ENCODE data around the gene ASB18.

Gene ASB18

GRCh38 chr2:236208019-236208926, 55.9 kb downstream of the ASB18 start:
- no peak for DNase-seq (ENCODE audit: low read depth in 2 of 2)

- DNase-seq (ENCODE audit: low read depth in 2 of 2) = no peak
Observed at GRCh38 chr2:236207472-236207871, 56.7 kb downstream of the ASB18 start.

GRCh38 chr2:236205867-236206645, 58.1 kb downstream of the ASB18 start:
- no peak for DNase-seq (ENCODE audit: low read depth in 2 of 2)

GRCh38 chr2:236204953-236205352, 59.3 kb downstream of the ASB18 start:
- DNase-seq (ENCODE audit: low read depth in 2 of 2) = no peak

- no peak for DNase-seq (ENCODE audit: low read depth in 2 of 2)
Observed at GRCh38 chr2:236200378-236200777, 63.8 kb downstream of the ASB18 start.

DNA sequence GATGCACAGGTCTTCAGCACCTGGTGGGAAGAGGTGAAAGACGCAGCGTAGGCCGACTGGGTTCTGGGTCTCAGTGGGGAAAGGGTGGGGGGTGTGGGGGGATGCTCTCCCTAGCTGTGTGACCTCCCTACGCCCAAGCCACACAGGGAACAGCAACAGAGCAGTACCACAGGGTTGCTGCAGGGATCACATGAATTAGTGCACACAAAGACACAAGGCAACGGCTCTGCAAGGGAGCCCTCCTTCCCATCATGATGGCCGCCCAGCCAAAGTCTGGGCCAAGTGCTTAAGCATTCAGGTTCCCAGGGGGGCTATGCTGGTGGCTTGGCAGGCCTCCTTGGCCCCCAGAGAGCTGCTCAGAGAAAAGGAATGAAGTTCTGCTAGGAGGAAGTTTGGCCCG, 67.8 kb downstream of the ASB18 start:
- DNase-seq (ENCODE audit: low read depth in 2 of 2) = no peak

GRCh38 chr2:236195726-236196125, 68.5 kb downstream of the ASB18 start:
- no peak for DNase-seq (ENCODE audit: low read depth in 2 of 2)

DNA sequence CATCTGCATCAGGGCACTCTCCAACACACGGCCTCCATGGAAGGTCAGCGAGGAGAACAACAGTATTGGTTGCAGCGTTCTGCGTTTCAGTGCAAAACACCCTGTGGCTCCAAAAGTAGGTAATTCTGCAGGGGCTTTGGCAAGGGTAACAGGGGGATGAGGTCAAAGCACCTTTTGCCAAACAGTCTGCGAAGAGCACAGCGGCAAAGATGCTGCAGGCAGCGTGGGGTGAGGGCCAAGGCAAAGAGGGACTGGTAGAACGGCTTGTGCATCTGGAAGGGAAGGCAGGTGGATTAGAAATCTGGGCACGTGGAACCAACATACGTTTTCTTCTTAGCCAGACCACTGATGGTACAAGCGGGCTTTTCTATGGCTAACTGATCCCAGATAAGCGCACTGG, 69.4 kb downstream of the ASB18 start:
- DNase-seq (ENCODE audit: low read depth in 2 of 2) = no peak

- no peak for DNase-seq (ENCODE audit: low read depth in 2 of 2)
Observed at GRCh38 chr2:236193026-236193425, 71.2 kb downstream of the ASB18 start.

DNA sequence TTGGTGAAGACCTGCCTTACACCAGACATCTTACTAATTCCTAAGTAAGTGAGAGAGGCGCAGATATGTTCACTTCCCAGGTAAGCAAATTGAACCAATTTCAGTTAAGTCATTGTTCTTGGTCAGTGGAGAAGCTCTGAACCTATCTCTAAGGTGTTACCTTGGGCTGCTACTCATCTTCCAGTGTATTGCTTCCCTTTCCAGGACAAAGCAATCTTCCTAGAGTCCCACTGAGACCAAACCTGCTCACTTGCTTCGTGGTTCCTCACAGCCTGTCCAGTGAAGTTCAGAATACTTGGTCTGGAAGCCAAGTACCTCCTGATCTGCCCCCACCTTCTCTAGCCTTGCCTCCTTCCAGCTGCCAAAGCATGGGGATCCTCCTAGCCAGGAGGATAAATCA, 73.5 kb downstream of the ASB18 start:
- no peak for DNase-seq (ENCODE audit: low read depth in 2 of 2)

- no peak for DNase-seq (ENCODE audit: low read depth in 2 of 2)
Observed at GRCh38 chr2:236184701-236185100, 79.5 kb downstream of the ASB18 start.

- DNase-seq (ENCODE audit: low read depth in 2 of 2) = peak in 1 of 2 experiments; percentile 38
Observed at GRCh38 chr2:236180831-236181453, 83.3 kb downstream of the ASB18 start.

- no peak for DNase-seq (ENCODE audit: low read depth in 2 of 2)
Observed at GRCh38 chr2:236180076-236180816, 84.0 kb downstream of the ASB18 start.

DNA sequence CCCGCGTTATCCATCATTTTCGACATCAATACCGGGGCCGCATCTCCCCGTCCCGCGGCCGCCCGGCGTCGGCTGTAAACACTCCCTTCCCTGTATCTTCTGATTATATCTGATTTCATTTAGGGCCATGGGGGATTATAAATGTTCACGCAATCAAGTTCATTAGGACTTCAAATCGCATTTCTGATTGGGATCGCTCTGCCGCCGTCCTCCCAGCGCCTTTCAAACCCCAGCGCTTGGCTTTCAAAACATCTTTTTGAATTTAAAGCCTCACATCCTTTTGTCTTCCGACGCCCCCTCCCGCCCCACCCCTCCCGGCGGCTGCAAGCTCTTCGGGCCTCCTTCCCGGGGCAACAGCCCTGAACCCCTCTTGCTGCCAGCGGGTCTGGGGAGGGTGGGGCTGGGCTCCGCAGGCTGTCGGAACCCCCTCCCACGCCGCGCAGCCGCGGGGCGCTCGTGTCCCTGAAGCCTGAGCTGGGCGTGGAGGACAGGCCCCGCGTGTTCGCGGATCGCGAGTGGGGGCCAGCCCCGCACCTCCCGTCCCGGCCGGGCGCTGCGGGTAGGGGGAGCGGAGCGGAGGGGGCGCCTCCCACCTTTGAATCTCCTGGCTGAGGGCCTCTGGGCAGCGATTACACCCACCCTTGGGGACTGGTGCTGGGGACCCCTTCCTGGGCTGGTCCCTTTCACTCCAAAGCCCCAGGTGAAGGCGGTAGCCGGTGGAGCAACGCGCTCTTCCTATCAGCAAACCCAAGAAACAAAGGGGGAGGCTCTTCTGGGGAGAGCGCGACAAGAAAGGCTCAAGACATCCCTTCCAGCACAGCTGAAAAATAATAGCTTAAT, 84.8 kb downstream of the ASB18 start:
- no peak for DNase-seq (ENCODE audit: low read depth in 2 of 2)

- no peak for DNase-seq (ENCODE audit: low read depth in 2 of 2)
Observed at GRCh38 chr2:236178890-236179235, 85.3 kb downstream of the ASB18 start.

DNA sequence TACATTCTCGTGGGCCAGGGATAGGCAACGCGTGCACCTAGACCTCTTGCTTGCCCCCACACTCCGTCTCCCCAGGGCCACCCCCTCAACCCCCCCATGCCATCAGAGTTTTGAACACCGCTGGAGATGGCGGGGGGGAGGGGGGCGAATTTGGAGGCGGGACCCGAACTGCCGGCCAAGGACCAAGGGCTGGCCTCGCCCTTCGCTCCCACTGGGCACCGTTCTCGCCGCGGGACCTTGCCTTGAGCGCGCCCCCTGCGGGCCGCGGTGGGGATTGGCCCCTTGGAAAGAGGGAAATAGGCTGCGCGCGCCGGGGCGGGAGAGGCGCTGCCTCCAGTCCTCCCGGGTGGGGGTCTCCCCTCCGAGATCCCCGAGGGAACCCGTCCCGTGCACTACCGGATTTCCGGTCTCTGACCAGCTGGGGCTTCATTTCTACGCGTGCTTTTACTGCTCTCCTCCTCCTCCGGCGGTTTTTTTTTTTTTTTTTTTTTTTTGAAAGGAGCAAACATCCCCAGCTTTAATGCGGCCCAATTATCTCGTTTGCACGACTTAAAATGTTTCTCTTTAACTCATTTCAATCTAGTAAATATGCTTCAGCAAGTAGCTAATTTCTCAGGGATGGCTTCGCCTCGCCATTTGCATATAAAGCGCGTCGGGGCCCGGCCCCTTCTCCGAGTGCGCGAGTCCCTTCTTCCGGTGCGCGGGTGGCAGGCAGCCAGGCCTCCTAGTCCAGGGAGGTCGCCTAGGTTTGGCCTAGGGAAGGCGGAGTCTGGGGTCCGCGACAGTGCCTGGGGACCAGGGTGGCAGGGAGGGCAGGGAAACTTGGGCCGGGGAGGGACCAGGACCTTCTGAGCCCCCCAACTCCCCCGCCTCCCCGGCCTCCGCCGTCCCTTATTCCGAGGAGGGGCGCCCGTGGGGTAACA, 86.0 kb downstream of the ASB18 start:
- DNase-seq (ENCODE audit: low read depth in 2 of 2) = peak in 1 of 2 experiments; percentile 40

GRCh38 chr2:236177604-236177966, 86.6 kb downstream of the ASB18 start:
- DNase-seq (ENCODE audit: low read depth in 2 of 2) = peak in 1 of 2 experiments; percentile 38

- no peak for DNase-seq (ENCODE audit: low read depth in 2 of 2)
Observed at GRCh38 chr2:236176951-236177350, 87.3 kb downstream of the ASB18 start.

- DNase-seq (ENCODE audit: low read depth in 2 of 2) = no peak
Observed at GRCh38 chr2:236176417-236176816, 87.8 kb downstream of the ASB18 start.

All from stimulated activated CD4-positive, alpha-beta T cell treated with anti-CD3 and anti-CD28 coated beads, Interleukin-12 subunit alpha, Interleukin-12 subunit beta, amount 100 ng/mL, for 24 hours (primary cell).